ENCODE results near the gene DDX27.
"Not testable (repeated sequence)": the region's sequence is repeated elsewhere in the genome, so short reads cannot be mapped to it uniquely, and the experiment has no call there.

DDX27 gene

GRCh38 chr20:49179368-49180277 is 39.6 kb upstream of the DDX27 start:
- no peak for DNase-seq (ENCODE audit: low read depth)
- H3K4me3 ChIP-seq (ENCODE audit: low read depth, low read length): no peak overlapping the region
- TF ChIP-seq CTCF (IDR thresholded peaks at IDR 0.05; ENCODE audit: low read depth, low read length, missing control alignments): no peak
- in situ Hi-C loops (cut with HindIII; ENCODE audit: low sequenced_read_pairs): loop anchor here (5.0 to 10.0 kb wide), 2 partner anchors 45 to 73 kb away; no protein-coding TSS in a partner anchor

- TF ChIP-seq CTCF (IDR thresholded peaks at IDR 0.05; ENCODE audit: low read depth, low read length, missing control alignments): no peak
- in situ Hi-C loops (cut with HindIII; ENCODE audit: low sequenced_read_pairs): loop anchor here (5.0 to 10.0 kb wide), 2 partner anchors 47 to 71 kb away; no protein-coding TSS in a partner anchor
- DNase-seq (ENCODE audit: low read depth): no peak
- H3K4me3 ChIP-seq (ENCODE audit: low read depth, low read length): no peak overlapping the region
Observed at GRCh38 chr20:49181265-49181877, 37.8 kb upstream of the DDX27 start.

- in situ Hi-C loops (cut with HindIII; ENCODE audit: low sequenced_read_pairs): loop anchor here (5.0 to 10.0 kb wide), 2 partner anchors 49 to 69 kb away; no protein-coding TSS in a partner anchor
- DNase-seq (ENCODE audit: low read depth): no peak
- TF ChIP-seq CTCF (IDR thresholded peaks at IDR 0.05; ENCODE audit: low read depth, low read length, missing control alignments): no peak
Observed at GRCh38 chr20:49183444-49183843, 35.8 kb upstream of the DDX27 start.

GRCh38 chr20:49184084-49184501 is 35.1 kb upstream of the DDX27 start:
- not testable (repeated sequence) for DNase-seq (ENCODE audit: low read depth); H3K4me3 ChIP-seq (ENCODE audit: low read depth, low read length)
- in situ Hi-C loops (cut with HindIII; ENCODE audit: low sequenced_read_pairs): loop anchor here (5.0 to 10.0 kb wide), 2 partner anchors 49 to 68 kb away; no protein-coding TSS in a partner anchor

More at GRCh38 chr20:49183444-49183843, 35.8 kb upstream of the DDX27 start:
- H3K4me3 ChIP-seq (ENCODE audit: low read depth, low read length): no peak overlapping the region

- TF ChIP-seq CTCF (IDR thresholded peaks at IDR 0.05; ENCODE audit: low read depth, low read length, missing control alignments): no peak
- in situ Hi-C loops (cut with HindIII; ENCODE audit: low sequenced_read_pairs): loop anchor here (5.0 to 10.0 kb wide), 2 partner anchors 50 to 68 kb away; no protein-coding TSS in a partner anchor
- H3K4me3 ChIP-seq (ENCODE audit: low read depth, low read length): no peak overlapping the region
- no peak for DNase-seq (ENCODE audit: low read depth)
Observed at GRCh38 chr20:49184691-49185070, 34.5 kb upstream of the DDX27 start.

- no peak for TF ChIP-seq CTCF (IDR thresholded peaks at IDR 0.05; ENCODE audit: low read depth, low read length, missing control alignments)
- DNase-seq (ENCODE audit: low read depth): no peak
- no peak overlapping the region for H3K4me3 ChIP-seq (ENCODE audit: low read depth, low read length)
- in situ Hi-C loops (cut with HindIII; ENCODE audit: low sequenced_read_pairs): loop anchor here (10.0 kb wide), 1 partner anchor 50 kb away; no protein-coding TSS in a partner anchor
Observed at GRCh38 chr20:49185071-49185761, 34.0 kb upstream of the DDX27 start.
